HG03095 (cell line): Measurements from ENCODE around the gene CIB4.

ENCODE experiments used
- ATAC-seq: cut with Tn5 transposase; IDR thresholded peaks from one replicate; pipeline ENCODE4 v1.9.1; 2021; ENCODE audit warnings: moderate library complexity; ENCODE audit not compliant: unreplicated experiment

Gene CIB4

GRCh38 chr2:26584656-26585055 is 56.5 kb downstream of the CIB4 start:
- no peak for ATAC-seq

- ATAC-seq: no peak
Observed at GRCh38 chr2:26584191-26584590, 57.0 kb downstream of the CIB4 start.

DNA sequence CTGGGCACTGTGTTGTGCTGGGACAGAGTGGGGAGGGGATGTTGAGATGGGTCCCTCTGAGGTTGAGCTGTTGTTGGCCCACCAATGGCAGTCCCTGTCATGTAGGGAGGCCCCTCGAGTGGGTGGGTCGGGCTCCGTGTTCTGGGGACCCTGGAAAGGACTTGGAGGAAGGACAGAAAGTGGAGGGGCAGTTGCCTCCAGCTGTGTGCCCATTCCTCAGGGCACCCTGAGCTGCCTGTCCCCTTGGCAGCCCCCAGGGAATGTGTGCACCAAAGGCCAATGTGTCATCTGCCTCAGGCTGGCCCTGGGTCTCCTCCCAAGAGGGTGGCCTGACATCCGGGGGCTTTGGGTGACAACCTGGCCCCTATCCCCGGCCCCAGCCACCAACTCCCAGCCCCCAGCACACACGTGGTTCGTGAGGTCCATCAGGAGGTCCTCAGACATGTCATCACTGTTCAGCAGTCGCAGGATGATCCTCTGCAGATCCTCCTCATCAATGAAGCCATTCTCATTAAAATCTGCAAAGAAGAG is 57.7 kb downstream of the CIB4 start:
- no peak for ATAC-seq

DNA sequence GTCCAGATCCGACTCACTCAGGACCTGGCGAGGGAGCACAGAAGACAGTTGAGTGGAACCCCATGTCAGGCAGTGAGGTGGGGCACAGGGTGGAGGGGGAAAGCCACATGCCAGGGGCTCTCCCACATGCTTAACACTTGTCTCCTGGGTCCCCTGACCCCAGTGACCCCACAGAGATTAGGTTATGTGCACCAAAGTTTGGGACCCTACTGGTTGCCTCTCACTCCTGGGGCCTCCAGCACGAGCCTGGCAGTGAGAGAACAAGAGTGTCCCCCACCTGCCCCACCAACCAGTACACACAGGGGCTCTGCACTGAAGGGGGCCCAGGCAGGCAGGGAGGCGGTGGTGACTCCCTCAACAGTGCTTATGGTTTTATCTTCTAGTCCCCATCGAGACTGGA is 58.3 kb downstream of the CIB4 start:
- ATAC-seq: no peak

DNA sequence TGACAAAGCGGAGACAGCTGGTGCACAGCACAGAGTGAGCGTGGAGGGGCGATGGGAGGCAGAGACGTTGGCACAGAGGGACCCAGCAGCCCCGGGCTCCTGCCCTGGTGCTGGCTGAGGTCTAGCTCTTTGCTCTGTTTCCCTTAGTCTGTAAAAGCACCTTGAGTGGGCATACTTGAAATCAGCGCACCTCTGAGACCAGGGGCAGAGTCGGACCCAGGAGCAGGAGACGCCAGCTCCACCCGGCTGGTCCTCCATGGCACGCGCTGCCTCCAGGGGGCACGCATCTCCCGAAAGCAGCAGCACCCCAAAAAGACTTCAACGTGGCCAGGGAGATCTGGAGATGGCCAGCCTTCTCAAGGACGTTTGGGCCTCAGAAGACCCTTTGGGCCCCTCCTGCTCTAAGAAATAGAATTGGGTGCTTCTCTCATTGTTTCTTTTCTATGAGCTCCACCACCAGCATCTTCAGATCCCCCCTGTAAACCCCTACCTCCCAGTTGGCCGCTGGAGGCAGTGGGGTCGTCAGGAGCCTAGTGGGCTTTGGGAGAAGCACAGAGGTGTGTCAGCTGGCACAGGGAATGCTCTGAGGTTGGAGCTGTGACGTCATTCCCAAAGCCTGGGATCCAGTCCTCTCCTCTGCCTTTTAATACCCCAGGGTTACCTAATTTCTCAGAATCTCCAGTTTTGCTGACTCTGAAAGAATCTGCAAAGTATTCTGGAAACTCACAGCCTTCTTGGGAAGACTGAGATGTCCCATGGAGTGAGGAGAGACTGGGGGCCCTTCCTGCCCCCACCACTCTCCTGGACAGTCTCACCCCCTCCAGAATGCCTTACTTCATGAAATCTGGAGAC is 58.9 kb downstream of the CIB4 start:
- no peak for ATAC-seq

GRCh38 chr2:26581266-26581990 is 59.7 kb downstream of the CIB4 start:
- ATAC-seq: no peak

DNA sequence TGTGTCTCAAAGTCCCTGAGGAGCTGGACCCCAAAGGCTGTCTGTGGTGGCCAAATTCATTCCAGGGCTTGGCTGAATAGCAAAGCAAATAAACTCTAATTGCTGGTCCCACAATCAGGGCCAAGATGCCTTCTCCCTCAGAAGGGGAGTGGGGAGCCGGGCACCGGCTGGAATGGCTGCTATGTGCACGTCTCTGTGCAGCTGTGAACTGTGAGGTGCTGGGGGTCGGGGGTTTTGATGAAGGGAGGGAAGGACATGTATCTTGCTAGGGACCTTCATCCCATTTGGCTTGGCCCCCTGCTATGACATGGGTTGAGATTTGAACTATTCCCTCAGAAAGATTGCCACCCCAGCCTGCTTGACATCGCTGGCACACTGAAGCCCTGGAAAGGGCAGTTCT is 60.4 kb downstream of the CIB4 start:
- ATAC-seq: no peak

- ATAC-seq: no peak
Observed at GRCh38 chr2:26580151-26580550, 61.0 kb downstream of the CIB4 start.

DNA sequence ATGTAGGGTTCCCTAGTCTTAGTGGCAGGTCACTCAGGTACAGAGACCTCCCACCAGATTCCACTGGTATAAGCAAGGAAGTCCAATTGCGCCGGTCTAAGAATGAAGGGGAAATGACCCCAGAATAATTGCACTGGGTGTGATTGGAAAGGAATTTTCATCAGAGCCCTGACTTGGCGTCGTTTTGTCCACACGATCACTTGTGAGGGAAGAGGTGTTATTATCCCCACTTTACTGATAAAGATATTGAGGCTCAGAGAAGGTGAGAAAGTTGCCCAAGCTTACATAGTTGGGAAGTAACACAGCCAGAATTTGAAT is 61.5 kb downstream of the CIB4 start:
- no peak for ATAC-seq

DNA sequence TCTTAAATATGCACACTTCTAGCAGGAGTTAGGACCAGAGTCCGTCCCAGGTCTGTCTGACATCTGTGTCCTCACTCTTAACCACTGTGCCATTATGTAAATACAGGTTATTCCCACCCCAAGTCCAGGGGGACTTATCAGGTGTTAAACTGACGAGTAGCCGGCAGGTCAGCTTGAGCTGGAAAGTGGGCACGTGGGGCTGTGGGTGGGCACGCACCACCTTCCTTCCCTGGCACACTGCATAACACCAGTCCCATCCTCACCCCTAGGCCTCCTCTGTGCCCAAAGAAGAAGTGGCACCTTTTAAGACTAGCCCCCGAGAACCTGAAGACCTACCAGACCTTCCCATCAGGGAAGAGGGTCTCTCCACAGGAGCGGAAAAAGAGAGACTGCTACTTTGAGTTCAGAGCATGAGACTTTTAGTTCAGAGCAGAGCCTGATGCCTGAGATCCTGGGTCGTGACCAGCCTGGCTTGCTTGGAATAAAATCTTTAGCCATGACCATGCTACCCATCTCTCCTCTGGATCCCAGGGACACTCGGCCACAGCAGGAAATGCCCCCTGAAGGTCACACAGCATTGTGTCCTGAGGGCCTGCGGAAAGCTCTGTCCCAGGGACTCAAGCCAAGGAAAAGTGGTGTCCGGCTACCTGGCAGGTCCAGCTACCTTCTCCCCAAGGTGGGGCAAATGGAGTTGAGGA is 62.0 kb downstream of the CIB4 start:
- no peak for ATAC-seq

DNA sequence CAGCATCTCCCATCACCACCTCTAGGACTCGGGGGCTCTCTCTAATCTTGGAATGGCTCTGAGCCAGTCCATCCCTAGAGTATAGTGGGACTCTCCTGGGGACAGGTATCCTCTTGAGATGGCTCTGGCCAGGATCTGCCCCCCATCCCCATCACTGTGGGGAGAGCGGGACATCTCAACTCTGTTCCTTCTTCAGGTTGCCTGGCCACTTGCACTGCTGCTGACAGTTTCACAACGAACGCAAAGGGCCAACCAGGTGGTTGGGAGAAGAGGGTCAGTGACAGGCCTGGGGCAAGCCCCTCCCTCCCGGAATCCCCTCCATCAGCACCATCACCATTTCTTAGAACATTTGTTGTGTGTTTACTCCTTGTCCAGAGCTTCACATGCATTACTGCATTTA is 62.6 kb downstream of the CIB4 start:
- ATAC-seq: no peak

DNA sequence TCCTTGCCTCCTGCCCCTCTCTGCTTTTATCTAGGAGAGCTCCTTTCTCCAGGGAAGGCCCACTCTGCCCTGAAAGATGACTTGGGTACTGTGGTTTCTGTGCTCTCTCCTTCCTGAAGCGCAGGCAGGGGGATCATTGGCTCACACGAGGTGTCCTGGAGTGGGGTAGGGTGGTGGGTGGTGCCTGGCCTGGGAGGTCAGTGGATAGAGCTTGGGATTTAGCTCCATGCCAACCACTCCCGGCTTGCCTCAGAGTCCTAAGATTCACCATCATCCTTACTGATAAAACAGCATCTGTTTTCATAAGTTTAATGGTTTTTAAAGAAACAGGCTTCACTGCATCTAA is 63.1 kb downstream of the CIB4 start:
- ATAC-seq: no peak

- no peak for ATAC-seq
Observed at GRCh38 chr2:26577442-26578112, 63.6 kb downstream of the CIB4 start.

- no peak for ATAC-seq
Observed at GRCh38 chr2:26576565-26577441, 64.4 kb downstream of the CIB4 start.

DNA sequence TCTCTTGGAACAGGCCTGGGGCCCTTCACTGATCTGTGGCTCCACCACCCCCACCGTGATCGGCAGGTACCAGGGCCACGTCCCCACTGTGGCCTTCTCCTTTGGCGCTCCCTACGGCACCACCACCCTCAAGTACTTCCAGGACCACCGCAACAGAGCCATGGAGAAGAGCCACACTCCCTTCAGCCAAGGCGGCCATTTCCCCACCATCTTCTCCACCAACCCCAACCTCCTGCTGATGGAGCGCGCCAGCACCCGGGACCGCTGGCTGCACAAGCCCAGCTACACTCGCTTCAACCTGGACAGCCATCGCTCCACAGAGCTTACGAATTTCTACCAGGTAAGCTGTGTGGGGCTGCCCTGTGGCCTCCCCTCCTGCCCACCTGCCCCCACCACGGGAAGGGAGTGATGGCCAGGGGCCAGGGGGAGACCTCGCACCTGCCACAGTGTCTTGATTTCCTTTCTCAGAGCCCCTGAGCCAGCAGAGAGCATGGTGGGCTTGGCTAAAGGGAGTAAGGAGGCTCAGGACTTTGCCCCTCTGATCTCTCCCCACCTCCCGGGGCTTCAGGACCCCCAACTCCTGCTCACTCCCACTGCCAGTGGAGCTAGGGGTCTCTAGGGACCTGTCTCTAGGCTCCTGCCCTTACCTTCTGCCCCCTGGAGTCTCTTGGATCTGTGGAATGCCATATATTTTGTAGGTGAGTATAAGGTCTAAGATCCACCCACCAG is 65.2 kb downstream of the CIB4 start:
- ATAC-seq: no peak

DNA sequence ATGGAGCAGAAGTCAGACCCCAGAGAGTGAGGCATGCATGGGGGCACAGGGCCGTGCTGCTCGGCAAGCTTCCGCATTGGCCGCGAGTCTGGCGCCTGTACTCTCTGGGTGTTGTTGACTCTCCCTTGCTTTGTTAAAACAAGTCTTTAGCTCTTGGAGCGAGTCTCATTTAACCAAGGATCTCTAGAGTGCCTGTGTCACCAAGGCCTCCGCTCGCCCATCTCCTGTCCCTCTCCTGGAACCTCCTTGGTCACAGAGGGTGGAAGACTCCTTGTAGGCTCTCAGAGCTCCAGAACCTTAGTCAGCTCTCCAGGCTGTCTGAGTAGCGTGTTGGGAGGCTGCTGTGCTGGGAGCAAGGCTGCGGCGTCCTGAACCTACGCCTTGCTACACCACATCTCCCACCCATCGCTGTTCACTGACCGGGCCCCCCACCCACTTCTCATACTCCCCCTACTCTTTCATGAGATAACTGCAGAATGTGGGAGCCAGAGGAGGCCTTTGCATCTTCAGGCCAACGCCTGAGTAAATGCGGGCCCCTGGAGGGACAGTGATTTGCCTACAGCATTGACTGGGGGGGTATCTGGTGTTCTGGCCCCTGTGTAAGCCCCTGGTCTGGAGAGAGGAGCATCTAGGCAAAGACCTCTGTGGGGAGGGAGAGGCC is 66.1 kb downstream of the CIB4 start:
- ATAC-seq: no peak

DNA sequence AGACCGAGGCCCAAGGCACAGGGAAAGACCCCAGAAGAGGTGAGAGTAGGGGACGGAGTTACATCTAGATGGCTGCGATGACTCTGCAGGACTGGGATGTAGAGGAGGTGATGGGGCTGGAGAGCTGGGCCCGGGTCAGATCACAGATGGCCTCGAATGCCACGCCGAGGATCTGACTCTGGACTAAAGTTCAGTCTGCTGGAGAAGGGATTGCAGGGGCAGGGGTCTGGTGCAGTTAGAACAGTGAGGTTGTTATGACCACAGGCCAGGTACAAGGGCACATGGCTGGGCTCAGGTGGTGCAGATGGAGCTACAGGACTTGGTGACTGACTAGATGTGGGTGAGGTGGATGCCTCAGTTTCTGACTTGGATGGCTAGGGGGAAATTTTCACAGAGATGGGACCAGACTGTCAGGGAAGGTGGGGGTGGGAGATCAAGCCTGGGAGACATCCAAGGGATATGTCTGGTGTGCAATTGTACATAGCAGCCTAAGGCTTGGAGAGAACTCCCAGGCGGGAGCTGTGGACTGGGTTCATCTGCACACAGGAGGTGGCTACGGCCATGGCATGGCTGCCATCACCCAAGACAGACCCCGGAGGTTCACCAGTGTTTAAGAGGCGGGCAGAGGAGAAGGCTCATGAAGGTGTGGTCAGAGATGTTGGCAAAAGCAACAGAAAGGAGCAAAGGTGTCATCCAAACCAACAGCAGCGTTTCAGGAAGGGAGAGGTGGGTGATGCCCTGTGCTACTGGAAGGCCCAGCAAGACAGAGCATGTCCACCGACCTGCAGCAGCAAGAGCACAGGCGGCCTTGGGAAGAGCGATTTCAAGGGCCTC is 66.9 kb downstream of the CIB4 start:
- ATAC-seq: no peak

DNA sequence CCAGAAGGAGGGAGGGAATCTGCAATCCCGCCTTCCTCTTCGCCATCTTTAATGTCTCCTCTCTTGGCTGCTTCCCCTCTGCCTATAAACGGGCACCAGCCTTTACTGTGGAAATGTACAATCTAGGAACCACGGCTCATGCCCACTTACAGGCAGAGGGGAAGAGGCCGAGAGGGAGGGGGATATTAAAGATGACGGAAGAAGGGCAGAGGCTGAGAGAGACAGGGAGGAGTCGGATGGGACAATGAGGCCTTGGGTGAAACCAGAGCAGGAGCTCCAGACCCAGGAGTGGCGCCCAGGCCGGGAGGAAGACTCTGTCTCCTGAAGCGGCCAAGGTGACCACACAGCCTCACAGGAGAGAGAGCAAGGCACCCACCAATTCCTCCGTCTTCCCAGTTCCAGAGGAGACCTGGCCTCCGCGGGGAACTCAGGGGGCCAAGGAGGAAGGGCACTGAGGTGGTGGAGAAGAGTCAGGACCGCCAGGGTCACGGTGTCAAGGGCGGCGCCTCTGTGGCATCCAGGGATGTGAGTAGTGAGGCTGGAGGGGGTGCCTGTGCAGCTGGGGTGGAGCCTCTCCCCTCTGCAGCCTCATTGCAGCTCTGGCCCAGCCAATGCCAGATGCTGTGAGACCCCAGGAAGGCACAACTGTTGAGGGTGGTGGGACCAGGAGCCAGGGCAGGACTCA is 67.8 kb downstream of the CIB4 start:
- no peak for ATAC-seq
